A673 (cell line): Measurements from ENCODE around the gene NAALADL2. TPM values are rescaled to one million over a fixed set of nuclear protein-coding genes. Genes with fewer than 3 reads are reported as not detected.

ENCODE experiments used
- BruUV-seq: library from RNA; stranded (reverse); fragments of 400-500 nt; replicated peaks from 2 replicates; lab custom pipeline; 2021; lab: Mats Ljungman, UMichigan
- CTCF ChIA-PET: fragments of 300-600 bp; sonication (Branson Sonifier 250); formaldehyde crosslinking; loops from one replicate; lab custom pipeline; 2022; ENCODE audit warnings: antibody characterized with exemption; lab: Charles Lee
- POLR2A ChIA-PET: fragments of 300-600 bp; sonication (Branson Sonifier 250); formaldehyde crosslinking; loops from one replicate; lab custom pipeline; 2022; ENCODE audit warnings: antibody characterized with exemption; ENCODE audit not compliant: low non-redundant PET; lab: Charles Lee
- DNase-seq: peaks from one replicate; pipeline ENCODE4 v3.0.0-alpha.2; 2015; ENCODE audit warnings: low spot score
- H3K27ac ChIP-seq: fragments of 200-600 bp; sonication (generic); 2 replicates; pipeline ENCODE4 v1.5.1; 2016; ENCODE audit warnings: mixed run types, low read depth, mild to moderate bottlenecking, mixed read lengths, antibody characterized with exemption, low read length; ENCODE audit not compliant: poor library complexity, severe bottlenecking
- H3K27me3 ChIP-seq: fragments of 200-600 bp; sonication (generic); replicated peaks from 2 replicates; pipeline ENCODE4 v1.6.1; 2017; ENCODE audit warnings: mixed run types, low read depth, mild to moderate bottlenecking, mixed read lengths, antibody characterized with exemption, low read length; ENCODE audit not compliant: insufficient read depth, poor library complexity
- H3K36me3 ChIP-seq: fragments of 200-600 bp; sonication (generic); 2 replicates; pipeline ENCODE4 v1.6.1; 2016; ENCODE audit warnings: mixed run types, mild to moderate bottlenecking, mixed read lengths, antibody characterized with exemption, low read length; ENCODE audit not compliant: insufficient read depth, poor library complexity, severe bottlenecking
- H3K4me1 ChIP-seq: fragments of 200-600 bp; sonication (generic); 2 replicates; pipeline ENCODE4 v1.6.1; 2017; ENCODE audit warnings: mixed run types, mild to moderate bottlenecking, mixed read lengths, antibody characterized with exemption, low read length; ENCODE audit not compliant: insufficient read depth, poor library complexity, severe bottlenecking
- H3K4me3 ChIP-seq: fragments of 200-600 bp; sonication (generic); 2 replicates; pipeline ENCODE4 v1.5.1; 2016; ENCODE audit warnings: low read depth, mixed run types, mild to moderate bottlenecking, mixed read lengths, low read length; ENCODE audit not compliant: poor library complexity, severe bottlenecking
- H3K9me3 ChIP-seq: fragments of 200-600 bp; sonication (generic); 2 replicates; pipeline ENCODE4 v1.6.1; 2016; ENCODE audit warnings: mixed run types, low read depth, mild to moderate bottlenecking, mixed read lengths, antibody characterized with exemption, low read length; ENCODE audit not compliant: poor library complexity, severe bottlenecking
- EZH2 ChIP-seq: fragments of 200-600 bp; sonication (generic); IDR thresholded peaks from 2 replicates; pipeline ENCODE4 v1.6.1; 2017; ENCODE audit warnings: borderline replicate concordance, low read depth, mild to moderate bottlenecking, mixed read lengths, antibody characterized with exemption, low read length; ENCODE audit not compliant: poor library complexity, severe bottlenecking
- intact Hi-C: fragments of 100-400 bp; cut with micrococcal nuclease; formaldehyde crosslinking; loops from one replicate; pipeline ENCODE4 v1.10.0; 2022; ENCODE audit not compliant: unreplicated experiment
- total RNA-seq: library from RNA; stranded (reverse); gene quantifications from 2 replicates; pipeline ENCODE4 v1.2.3, GENCODE V29; 2021
- TF ChIP-seq, protein P1 (sequence below): fragments of 300-800, 200-600 bp; sonication (generic); conservative IDR thresholded peaks from 2 replicates; pipeline ENCODE4 v1.5.1; 2017; ENCODE audit warnings: low read depth, mild to moderate bottlenecking, antibody characterized with exemption, low read length, moderate library complexity, mixed read lengths

The NAALADL2 gene
- total RNA-seq, 1 experiment from 2014 or later = 0.64 TPM

DNA sequence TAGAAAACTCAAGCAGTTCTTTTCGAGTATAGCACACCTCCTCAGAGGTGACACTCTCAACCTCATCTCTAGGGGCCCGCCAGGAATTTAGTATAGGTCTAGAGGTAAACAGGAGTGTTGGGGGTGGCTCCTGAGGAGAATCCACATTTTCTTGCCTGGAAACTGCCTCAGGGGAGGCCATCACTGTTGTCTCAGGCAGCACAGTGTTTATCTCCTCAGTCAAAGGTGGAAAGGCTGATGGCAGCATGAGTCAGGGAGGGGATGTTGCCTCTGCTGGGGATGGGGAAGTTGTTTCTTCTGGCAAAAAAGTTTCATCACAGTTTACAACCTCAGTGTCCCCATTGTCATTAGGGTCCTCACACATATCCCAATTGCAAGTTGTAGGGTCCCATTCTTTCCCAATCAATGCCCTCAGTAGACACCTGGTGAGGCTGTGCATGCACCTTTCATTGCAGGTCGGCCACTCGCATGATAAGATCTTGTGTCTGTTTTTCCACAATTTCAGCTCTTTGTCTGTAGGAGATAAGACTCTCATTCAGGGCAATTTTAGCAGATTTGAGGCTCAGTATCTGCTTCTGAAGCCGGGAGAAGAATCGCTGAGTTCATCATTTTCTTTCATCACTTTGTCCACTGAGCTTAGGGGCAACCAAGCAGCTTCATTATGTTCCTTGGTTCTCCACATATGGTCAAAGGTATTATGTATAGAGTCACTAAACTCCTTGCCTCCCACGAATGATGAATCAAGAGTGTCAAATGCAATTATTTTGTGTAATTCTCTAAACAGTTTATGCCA lies 25.8 kb downstream of the NAALADL2 start:
- intact Hi-C loops = no loop called here
- POLR2A ChIA-PET = no interaction called here
- no peaks in the 10 kb centered on the region for H3K36me3 ChIP-seq
- H3K27ac ChIP-seq = no peak overlapping the region
- no TSS peak for BruUV-seq
- H3K4me3 ChIP-seq = no peak overlapping the region
- TF ChIP-seq EZH2 = no peak
- TF ChIP-seq, protein P1, sequence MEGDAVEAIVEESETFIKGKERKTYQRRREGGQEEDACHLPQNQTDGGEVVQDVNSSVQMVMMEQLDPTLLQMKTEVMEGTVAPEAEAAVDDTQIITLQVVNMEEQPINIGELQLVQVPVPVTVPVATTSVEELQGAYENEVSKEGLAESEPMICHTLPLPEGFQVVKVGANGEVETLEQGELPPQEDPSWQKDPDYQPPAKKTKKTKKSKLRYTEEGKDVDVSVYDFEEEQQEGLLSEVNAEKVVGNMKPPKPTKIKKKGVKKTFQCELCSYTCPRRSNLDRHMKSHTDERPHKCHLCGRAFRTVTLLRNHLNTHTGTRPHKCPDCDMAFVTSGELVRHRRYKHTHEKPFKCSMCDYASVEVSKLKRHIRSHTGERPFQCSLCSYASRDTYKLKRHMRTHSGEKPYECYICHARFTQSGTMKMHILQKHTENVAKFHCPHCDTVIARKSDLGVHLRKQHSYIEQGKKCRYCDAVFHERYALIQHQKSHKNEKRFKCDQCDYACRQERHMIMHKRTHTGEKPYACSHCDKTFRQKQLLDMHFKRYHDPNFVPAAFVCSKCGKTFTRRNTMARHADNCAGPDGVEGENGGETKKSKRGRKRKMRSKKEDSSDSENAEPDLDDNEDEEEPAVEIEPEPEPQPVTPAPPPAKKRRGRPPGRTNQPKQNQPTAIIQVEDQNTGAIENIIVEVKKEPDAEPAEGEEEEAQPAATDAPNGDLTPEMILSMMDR = no peak
- H3K4me1 ChIP-seq = no peaks in the 10 kb centered on the region
- no peak for DNase-seq
- H3K9me3 ChIP-seq = no peaks in the 10 kb centered on the region
- CTCF ChIA-PET = no interaction called here
- no peaks in the 10 kb centered on the region for H3K27me3 ChIP-seq

DNA sequence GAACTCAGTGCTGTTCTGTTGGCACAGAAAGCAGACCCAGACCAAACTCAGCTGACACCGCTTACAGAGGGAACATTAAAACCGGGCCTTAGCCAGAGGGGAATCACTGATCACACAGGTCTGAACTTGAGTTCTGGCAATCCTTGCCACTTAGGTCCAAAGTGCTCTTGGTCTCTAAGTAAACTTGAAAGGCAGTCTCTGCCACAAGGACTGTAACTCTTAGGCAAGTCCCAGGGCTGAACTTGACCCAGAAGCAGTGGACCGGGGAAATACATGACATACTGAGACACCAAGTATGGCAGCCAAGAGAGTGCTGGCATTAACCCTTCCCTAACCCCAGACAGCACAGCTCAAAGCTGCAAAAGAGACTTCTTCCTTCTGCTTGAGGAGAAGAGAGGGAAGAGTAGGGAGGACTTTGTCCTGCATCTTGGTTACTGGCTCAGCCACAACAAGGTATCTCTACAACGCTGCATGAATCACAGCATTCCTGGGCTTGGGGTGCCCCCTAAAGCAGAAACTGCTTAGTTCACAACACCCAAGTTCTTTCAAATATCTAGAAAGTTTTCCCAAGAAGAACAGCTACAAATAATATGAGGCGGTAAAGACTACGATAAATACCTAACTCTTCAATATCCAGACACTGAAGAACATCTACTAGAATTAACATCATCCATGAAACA lies 32.5 kb downstream of the NAALADL2 start:
- TF ChIP-seq EZH2 = no peak
- TF ChIP-seq, protein P1 = no peak
- intact Hi-C loops = no loop called here
- Histone ChIP-seq H3K4me3 (no peak overlapping the region), H3K36me3 (no peaks in the 10 kb centered on the region), H3K9me3 (no peaks in the 10 kb centered on the region), H3K4me1 (no peaks in the 10 kb centered on the region), H3K27ac (no peak overlapping the region), H3K27me3 (no peaks in the 10 kb centered on the region)
- no TSS peak for BruUV-seq
- no peak for DNase-seq
- CTCF ChIA-PET = no interaction called here
- POLR2A ChIA-PET = no interaction called here

DNA sequence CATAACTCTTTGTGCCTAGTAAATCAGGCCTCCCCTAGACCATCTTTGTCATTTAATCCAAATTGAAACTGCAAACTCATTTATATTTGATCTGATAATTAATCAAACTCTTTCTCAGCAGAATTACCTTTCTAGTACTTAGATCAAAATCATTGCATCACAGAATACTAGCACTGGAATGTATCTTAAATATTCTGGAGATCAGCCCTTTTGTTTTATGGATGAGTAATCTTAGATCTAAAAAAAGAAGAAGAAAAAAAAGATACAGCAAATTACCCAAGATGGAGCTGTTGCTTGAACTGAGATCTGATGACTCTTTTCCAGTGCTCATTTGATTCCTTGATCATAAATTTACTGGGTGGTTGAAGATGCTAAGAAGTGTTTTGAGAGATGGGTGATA lies 47.9 kb downstream of the NAALADL2 start:
- DNase-seq = no peak
- Histone ChIP-seq H3K4me1 (no peaks in the 10 kb centered on the region), H3K27ac (no peak overlapping the region), H3K4me3 (no peak overlapping the region), H3K36me3 (no peaks in the 10 kb centered on the region), H3K9me3 (no peaks in the 10 kb centered on the region), H3K27me3 (no peaks in the 10 kb centered on the region)
- CTCF ChIA-PET = no interaction called here
- intact Hi-C loops = no loop called here
- TF ChIP-seq, protein P1 = no peak
- TF ChIP-seq EZH2 = no peak
- no TSS peak for BruUV-seq
- POLR2A ChIA-PET = no interaction called here
